NAMALWA (cell line): Measurements from ENCODE around the gene C1orf159.
A peak's percentile ranks its signal among the peaks of the same experiment; 100 is the strongest.
"Not testable (repeated sequence)": the region's sequence is repeated elsewhere in the genome, so short reads cannot be mapped to it uniquely, and the experiment has no call there.

Source experiments
- DNase-seq: peaks from one replicate; pipeline ENCODE4 v3.0.0-alpha.2; 2015; ENCODE audit warnings: low spot score

C1orf159 gene

DNA sequence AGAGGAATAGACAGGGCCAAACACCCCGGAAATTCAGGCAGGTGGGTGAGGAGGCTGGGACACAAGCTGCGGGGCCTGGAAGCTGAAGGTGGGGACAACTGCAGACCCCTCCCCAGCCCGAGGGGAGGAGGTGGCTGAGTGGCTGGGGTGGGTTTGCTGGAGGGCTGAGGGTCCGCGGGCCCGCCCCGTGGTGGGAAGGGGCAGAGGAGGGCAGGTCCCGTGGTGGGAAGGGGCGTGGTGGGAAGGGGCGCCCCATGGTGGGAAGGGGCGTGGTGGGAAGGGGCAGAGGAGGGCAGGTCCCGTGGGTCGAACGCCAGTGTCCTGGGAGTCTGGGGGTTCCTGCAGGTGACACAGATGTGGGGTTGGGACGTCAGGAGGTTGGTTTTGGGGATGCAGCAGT is 33.5 kb upstream of the C1orf159 start:
- no peak for DNase-seq

GRCh38 chr1:1148569-1148968 is 32.7 kb upstream of the C1orf159 start:
- no peak for DNase-seq

DNA sequence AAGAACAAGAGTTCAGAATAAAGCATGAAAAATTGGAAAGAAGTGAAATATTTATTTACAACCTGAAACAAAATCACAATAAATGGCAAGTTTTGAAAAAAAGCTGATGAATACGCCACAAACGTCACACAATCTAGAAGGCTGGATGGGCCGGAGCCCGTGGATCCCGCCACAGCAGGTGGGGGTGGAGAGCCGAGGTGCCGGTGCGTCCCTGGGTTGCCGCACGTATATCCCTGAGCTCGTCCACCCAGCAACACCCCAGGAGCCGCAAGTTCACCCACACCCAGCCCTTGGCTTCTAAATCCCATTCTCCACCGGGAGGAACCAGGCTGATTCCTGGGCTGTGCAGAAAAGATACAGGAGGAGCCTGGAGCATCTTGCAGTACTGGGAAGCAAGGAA is 32.2 kb upstream of the C1orf159 start:
- no peak for DNase-seq

DNA sequence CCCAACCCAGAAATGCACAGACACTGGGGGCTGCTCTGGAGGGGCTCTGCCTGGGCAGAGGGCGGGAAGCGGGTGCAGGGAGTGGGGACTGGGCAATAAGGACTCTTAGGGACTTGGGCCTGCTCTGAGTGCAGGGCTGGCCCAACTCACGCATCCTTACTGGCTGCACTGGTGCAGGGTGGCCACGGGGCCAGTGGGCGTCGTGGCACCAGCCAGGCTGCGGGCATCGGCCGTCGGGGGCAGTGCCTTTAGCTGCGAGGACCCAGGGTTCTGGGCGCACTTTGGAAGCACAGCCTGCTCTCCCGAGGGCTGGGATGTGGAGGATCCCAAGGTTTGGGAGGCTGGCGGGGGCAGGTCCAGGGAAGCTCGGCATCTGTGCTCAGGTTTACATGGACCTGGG is 30.7 kb upstream of the C1orf159 start:
- no peak for DNase-seq

GRCh38 chr1:1146026-1146425 is 30.1 kb upstream of the C1orf159 start:
- DNase-seq: no peak

- DNase-seq: no peak
Measured at GRCh38 chr1:1145547-1145914, 29.6 kb upstream of the C1orf159 start.

DNA sequence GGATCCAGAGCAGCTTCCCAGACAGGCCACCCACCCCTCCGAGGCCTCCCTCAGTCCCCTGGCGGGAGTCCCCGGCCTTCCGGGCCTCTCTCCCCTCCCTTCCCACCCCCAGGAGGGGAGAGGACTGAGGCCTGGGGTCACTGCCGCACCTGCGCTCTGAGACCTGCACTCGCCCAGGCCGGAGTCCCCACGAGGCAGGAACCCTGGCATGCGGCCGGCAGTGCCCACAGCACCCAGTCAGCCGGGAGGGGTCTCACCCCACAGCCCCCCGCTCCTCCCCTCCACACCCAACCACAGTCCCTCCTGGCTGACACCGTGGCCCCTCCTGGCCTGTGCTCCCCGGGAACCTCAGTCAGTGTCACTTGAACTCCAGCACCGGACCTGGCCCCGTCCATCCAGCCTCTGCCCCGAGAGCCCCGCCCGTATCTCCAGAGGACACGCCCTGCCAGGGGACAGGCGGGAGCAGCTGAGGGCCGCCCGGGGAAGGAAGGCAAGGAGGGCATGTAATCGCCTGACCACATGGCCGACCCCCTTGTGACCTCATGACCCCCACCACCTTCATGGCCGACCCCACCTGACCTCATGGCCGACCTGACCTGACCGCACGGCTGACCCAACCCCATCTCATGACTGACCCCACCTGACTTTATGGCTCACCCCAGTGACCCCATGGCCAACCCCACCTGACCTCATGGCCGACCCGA is 29.1 kb upstream of the C1orf159 start:
- DNase-seq: no peak

DNA sequence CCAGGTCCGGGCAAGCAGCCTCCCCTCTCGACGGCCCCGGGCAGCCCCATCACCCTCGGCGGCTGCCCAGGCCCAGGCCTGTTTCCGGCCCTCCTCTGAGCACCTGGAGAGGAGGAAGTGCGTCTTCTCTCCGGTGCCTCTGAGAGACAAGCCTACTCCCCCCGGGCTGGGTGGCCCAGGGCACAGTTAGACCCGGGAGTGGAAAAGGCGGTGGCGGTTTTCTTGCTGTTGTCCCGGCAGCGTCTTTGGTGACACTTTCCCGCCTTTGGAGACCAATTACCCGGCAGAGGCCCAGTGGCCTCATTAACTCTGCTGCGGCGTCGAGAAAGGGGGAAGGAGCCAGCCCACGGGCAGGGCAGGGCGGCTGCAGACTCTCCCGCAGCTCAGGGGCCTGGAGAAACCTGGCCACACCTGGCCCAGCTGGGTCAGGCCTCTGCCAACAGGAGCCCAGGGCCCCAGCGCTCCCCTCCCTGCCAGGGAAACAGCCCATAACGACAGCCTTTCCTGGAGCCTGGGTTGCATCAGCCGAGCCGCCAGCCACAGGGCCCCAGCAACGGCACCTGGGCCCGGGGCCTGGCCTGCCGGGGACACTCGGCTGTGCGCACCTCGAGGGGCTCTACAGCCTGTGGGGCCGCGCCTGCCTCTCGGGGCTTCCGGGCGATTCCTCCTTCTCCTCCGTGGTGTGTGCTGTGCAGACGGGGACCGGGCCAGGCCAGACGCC is 28.4 kb upstream of the C1orf159 start:
- DNase-seq: peak; percentile 92

- no peak for DNase-seq
Measured at GRCh38 chr1:1143636-1144035, 27.7 kb upstream of the C1orf159 start.

DNA sequence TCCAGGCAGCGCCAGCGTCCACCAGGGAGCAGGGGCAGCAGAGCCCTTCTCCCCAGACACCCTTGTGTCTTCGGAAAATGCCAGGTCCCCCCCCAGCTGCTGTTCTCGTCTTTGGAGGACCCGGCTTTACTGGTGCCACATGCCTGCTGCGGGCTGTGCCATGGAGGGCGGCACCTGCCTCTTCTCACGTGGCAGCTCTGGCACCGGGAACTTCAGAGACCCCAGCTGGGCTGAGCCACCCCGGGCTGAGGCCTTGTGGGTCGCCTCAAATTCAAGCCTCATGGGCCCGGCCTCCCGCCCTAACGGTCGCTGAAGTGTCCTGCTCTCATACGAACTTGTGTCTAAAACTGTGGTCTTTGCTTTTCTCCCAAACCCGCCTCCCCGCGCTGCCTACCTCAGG is 27.0 kb upstream of the C1orf159 start:
- no peak for DNase-seq

GRCh38 chr1:1142352-1142751 is 26.5 kb upstream of the C1orf159 start:
- not testable (repeated sequence) for DNase-seq

- no peak for DNase-seq
Measured at GRCh38 chr1:1141911-1142250, 26.0 kb upstream of the C1orf159 start.

DNA sequence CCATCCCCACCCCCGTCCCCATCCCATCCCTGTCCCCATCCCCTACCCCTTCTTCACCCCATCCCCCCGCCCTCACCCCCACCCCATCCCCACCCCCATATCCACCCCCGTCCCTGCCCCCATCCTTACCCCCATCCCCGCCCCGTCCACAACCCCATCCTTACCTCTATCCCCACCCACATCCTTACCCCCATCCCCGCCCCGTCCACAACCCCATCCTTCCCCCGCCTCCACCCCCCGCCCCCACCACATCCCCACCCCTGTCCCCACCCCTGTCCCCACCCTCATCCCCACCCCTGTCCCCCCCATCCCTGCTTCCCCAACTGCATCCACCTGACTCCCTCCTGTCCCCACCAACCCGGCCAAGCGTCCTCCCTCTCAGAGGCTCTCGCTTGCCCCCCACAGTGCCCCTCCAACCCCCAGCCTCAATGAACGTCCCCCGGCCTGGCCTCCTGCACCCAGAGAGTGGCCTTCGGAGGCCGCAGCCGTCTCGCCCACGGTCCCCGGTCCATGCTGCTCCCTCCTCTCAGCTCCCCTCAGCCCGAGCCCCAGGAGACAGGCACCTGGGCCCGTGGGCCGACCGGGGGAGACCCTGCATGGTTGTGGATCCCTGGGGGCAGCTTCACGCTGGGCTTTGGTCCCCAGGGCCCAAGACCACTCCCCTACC is 25.5 kb upstream of the C1orf159 start:
- no peak for DNase-seq

DNA sequence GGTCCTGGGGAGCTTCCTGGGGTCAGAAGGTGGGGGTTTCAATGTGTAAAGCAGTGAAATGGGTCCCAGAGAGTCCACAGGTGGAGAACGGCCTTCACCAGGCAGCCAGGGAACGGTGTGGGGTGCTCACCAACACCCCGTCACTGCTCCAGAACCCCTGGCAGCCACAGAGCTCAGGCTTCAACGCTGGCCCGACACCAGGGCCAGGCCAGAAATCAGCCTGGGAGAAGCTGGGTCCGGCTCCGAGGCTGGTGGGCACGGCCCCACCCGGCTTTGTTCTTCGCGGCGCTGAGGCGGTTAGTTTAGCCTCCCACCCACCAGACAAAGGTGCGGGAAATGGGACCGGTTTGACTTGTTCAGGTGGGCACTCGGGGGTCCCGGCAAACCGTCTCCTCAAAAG is 24.8 kb upstream of the C1orf159 start:
- no peak for DNase-seq

- DNase-seq: peak; percentile 81
Measured at GRCh38 chr1:1137256-1138045, 21.6 kb upstream of the C1orf159 start.

GRCh38 chr1:1136547-1137230 is 20.8 kb upstream of the C1orf159 start:
- DNase-seq: peak; percentile 71

DNA sequence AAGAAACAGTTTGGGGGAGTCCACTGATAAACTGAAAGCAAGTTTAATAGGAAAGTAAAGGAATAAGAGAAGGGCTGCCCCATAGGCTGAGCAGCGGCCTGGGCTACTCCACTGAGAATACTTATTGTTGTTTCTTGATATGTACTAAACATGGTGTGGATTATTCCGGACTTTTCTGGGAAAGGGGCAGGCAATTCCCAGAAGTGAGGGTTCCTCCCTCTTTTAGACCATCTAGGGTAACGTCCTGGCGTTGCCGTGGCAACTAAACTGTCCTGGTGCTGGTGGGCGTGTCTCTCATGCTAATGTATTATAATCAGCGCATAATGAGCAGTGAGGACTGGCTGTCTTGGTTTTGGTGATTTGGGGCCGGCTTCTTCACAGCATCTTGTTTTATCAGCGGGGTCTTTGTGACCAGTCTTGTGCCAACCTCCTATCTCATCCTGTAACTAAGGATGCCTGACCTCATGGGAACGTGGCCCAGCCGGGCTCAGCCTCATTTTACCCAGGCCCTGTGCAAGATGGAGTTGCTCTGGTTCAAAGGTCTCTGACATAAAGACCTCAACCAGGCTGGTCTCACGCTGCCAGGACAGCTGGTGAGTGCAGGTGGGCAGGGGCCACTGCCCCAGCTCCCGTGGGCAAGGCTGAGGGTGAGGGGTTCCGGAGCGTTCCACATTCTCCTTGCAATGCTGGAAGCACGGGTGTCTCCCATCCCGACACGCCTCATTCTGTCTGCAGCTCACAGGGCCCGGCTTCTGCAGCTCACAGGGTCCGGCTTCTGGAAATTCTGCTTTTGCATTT is 19.6 kb upstream of the C1orf159 start:
- DNase-seq: peak; percentile 70

DNA sequence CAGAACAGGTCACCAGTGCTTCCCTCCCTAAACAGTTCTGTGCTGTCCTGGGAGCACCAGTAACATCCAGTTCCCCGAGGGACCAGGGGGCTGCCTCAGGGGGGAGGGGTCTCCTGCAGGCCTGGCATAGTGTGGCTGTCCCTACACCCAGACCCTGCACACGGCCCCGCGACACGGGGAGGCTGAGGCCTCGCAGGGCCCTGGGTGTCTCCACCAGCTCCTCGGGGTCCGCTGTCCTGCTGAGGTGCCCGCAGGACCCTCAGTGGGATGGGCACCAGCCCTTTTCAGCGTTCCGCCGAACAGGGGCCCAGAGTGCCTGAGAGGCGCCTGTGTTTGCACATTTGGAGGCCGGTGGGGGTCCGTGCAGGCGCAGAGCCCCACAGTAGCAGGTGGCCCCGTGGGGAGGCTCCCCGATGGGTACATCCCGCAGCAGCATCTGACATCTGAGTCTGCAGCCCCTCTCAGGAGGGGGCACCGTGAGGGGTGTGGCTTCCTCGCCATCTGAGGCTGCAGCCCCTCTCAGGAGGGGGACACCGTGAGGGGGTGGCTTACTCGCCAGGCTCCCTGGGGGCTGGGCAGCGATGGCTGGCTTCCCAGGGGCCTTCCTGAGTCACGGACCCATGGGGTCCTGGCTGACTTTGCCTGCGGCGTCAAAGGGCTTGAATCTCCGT is 18.5 kb upstream of the C1orf159 start:
- DNase-seq: no peak

- DNase-seq: no peak
Measured at GRCh38 chr1:1132956-1133750, 17.3 kb upstream of the C1orf159 start.
